HepG2 (cell line): Measurements from ENCODE around the gene HNRNPC. TPM values are rescaled to one million over a fixed set of nuclear protein-coding genes. Genes with fewer than 3 reads are reported as not detected.

Experiments
- BRCA1 ChIP-seq: sonication (generic); formaldehyde crosslinking; IDR thresholded peaks from 2 replicates; pipeline ENCODE4 v1.4.0; 2020; ENCODE audit warnings: missing genetic modification reagents
- HDAC1 ChIP-seq: sonication (generic); formaldehyde crosslinking; IDR thresholded peaks from 2 replicates; pipeline ENCODE4 v1.5.1; 2020; ENCODE audit warnings: mild to moderate bottlenecking, missing genetic modification reagents
- HOXA5 ChIP-seq: sonication (generic); formaldehyde crosslinking; IDR thresholded peaks from 2 replicates; pipeline ENCODE4 v1.4.0; 2020; ENCODE audit warnings: missing genetic modification reagents
- MIER3 ChIP-seq: IDR thresholded peaks from 2 replicates; pipeline ENCODE4 v1.6.1; 2016; ENCODE audit warnings: missing compliant biosample characterization, borderline replicate concordance
- MXD4 ChIP-seq: IDR thresholded peaks from 2 replicates; pipeline ENCODE4 v1.6.1; 2016; ENCODE audit warnings: mild to moderate bottlenecking, missing biosample characterization, missing genetic modification reagents
- MXI1 ChIP-seq: IDR thresholded peaks from 3 replicates; pipeline ENCODE4 v1.6.1; 2012; ENCODE audit warnings: low read depth, low read length, inconsistent platforms, borderline replicate concordance
- NR2F6 ChIP-seq, 2 experiments: IDR thresholded peaks; 2 replicates each; pipeline ENCODE4 v1.6.1; 2016; ENCODE audit warnings: antibody characterized with exemption in 1 of 2, mild to moderate bottlenecking in 1 of 2
- PHF20 ChIP-seq: sonication (generic); formaldehyde crosslinking; IDR thresholded peaks from 2 replicates; pipeline ENCODE4 v1.5.0; 2020; ENCODE audit warnings: mild to moderate bottlenecking, missing genetic modification reagents
- PHF5A ChIP-seq: IDR thresholded peaks from one replicate; pipeline ENCODE4 v1.6.1; 2018; ENCODE audit warnings: low read depth, missing genetic modification reagents; ENCODE audit not compliant: unreplicated experiment
- POLR2A ChIP-seq, 2 experiments: IDR thresholded peaks; 2 replicates each; pipeline ENCODE4 v1.6.1; 2011; ENCODE audit warnings: low read depth in 2 of 2, low read length in 2 of 2, mild to moderate bottlenecking in 1 of 2, moderate library complexity in 1 of 2; ENCODE audit not compliant: insufficient read depth in 1 of 2
- POLR2AphosphoS2 ChIP-seq: IDR thresholded peaks from 2 replicates; pipeline ENCODE4 v1.6.1; 2011; ENCODE audit warnings: low read depth, low read length, improper control_type of control experiment
- RXRA ChIP-seq: sonication (generic); formaldehyde crosslinking; IDR thresholded peaks from 2 replicates; pipeline ENCODE4 v1.5.1; 2020; ENCODE audit warnings: missing genetic modification reagents
- ZFY ChIP-seq: sonication (generic); formaldehyde crosslinking; IDR thresholded peaks from 2 replicates; pipeline ENCODE4 v1.4.0; 2020; ENCODE audit warnings: missing genetic modification reagents
- ZNF235 ChIP-seq: sonication (generic); formaldehyde crosslinking; IDR thresholded peaks from 2 replicates; pipeline ENCODE4 v1.8.1; 2023; ENCODE audit warnings: mild to moderate bottlenecking, missing genetic modification reagents, borderline replicate concordance
- ZNF333 ChIP-seq: sonication (generic); formaldehyde crosslinking; IDR thresholded peaks from 2 replicates; pipeline ENCODE4 v1.4.0; 2020; ENCODE audit warnings: mild to moderate bottlenecking, missing genetic modification reagents, borderline replicate concordance
- ZNF446 ChIP-seq: sonication (generic); formaldehyde crosslinking; IDR thresholded peaks from 2 replicates; pipeline ENCODE4 v1.5.0; 2020; ENCODE audit warnings: mild to moderate bottlenecking, missing genetic modification reagents
- ZNF510 ChIP-seq: sonication (generic); formaldehyde crosslinking; IDR thresholded peaks from 2 replicates; pipeline ENCODE4 v1.4.0; 2020; ENCODE audit warnings: low read depth, mild to moderate bottlenecking, missing genetic modification reagents
- ZNF614 ChIP-seq: IDR thresholded peaks from 2 replicates; pipeline ENCODE4 v1.6.1; 2018; ENCODE audit warnings: missing biosample characterization, missing genetic modification reagents, inconsistent platforms, borderline replicate concordance
- ZNF841 ChIP-seq: sonication (generic); formaldehyde crosslinking; IDR thresholded peaks from 2 replicates; pipeline ENCODE4 v1.8.1; 2023; ENCODE audit warnings: missing genetic modification reagents, borderline replicate concordance
- polyA plus RNA-seq, 8 experiments: library from polyadenylated mRNA; depleted of rRNA in 3 of 8; stranded (reverse) in 7 of 8; unstranded in 1 of 8; fragments of >200 nt; fragmentation: Illumina TruSeq in 4 of 8; extraction: Trizol in 4 of 8; gene quantifications; 2 replicates each; pipeline versions ENCODE4 v1.2.1 to v1.2.3, GENCODE V29; 2011 to 2016; ENCODE audit warnings: low read depth in 4 of 8, missing spikeins in 1 of 8, mixed read lengths in 1 of 8; ENCODE audit not compliant: insufficient read depth in 1 of 8
- total RNA-seq, 5 experiments: library from RNA; depleted of rRNA; stranded (reverse); fragments of >200 nt; fragmentation: Illumina TruSeq; extraction: Trizol; gene quantifications; 2 replicates each; pipeline ENCODE4 v1.2.3, GENCODE V29; 2016; ENCODE audit warnings: low read depth in 1 of 5
- TF ChIP-seq, protein P1 (sequence below), 2 experiments: sonication (generic) in 1 of 2; formaldehyde crosslinking in 1 of 2; IDR thresholded peaks; 2 replicates each; pipeline versions ENCODE4 v1.5.1 to v1.6.1; 2011 to 2020; ENCODE audit warnings: borderline replicate concordance in 1 of 2, low read depth in 1 of 2, low read length in 1 of 2, mild to moderate bottlenecking in 1 of 2, missing genetic modification reagents in 1 of 2, moderate library complexity in 1 of 2
- TF ChIP-seq, protein P2 (sequence below): sonication (generic); formaldehyde crosslinking; IDR thresholded peaks from 2 replicates; pipeline ENCODE4 v1.4.0; 2020; ENCODE audit warnings: mild to moderate bottlenecking, missing genetic modification reagents
- TF ChIP-seq, protein P3 (sequence below): IDR thresholded peaks from 2 replicates; pipeline ENCODE4 v1.6.1; 2016
- TF ChIP-seq, protein P4 (sequence below): sonication (generic); formaldehyde crosslinking; IDR thresholded peaks from 2 replicates; pipeline ENCODE4 v1.4.0; 2020; ENCODE audit warnings: missing genetic modification reagents
- TF ChIP-seq, protein P5 (sequence below): sonication (generic); formaldehyde crosslinking; IDR thresholded peaks from 2 replicates; pipeline ENCODE4 v1.8.0; 2022; ENCODE audit warnings: missing genetic modification reagents, mild to moderate bottlenecking, borderline replicate concordance

HNRNPC gene
- total and polyA plus RNA-seq, 2 of the 13 experiments (the other 11 are each of a cell fraction or from before 2014, with no cell fraction given) = 628 to 1,099 TPM

DNA sequence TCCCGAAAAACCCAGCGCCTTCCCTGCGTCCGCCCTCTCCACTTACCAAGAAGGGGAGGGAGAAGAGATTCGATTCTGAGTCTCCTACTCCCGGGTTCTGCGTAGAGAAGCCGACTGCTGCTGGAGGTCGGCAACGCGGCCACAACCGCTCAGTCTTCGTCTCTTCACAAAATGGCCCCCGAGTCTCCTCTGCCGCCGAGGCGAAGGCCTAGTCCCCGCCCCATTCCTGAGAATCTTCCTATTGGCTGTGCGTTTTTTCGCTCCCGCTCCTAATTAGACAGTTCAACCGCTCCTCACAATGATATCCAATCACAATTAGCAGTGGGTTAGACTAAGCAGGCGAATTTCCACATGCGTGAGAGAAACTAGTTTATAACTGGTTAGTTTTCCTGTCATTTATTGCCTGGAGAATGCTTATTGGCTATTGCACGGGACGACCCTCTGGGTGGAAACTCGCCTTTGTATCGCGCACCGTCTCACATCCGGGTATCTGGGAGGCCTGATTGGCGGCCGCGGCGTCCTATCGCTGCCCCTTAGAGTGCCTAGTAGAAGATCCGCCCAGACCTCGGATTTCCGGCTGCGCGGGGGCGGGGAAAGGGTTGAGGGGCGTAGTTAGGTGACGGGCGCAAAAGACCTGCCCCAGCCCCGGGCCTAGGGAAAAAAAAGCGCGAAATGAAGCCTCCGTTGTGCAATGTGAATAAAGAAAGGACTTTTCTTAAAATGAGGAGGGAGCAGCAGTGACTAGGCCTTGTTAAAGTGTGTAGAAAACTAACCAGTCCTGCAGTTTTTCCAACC lies at the start of gene HNRNPC (continued):
- TF ChIP-seq, protein P1, sequence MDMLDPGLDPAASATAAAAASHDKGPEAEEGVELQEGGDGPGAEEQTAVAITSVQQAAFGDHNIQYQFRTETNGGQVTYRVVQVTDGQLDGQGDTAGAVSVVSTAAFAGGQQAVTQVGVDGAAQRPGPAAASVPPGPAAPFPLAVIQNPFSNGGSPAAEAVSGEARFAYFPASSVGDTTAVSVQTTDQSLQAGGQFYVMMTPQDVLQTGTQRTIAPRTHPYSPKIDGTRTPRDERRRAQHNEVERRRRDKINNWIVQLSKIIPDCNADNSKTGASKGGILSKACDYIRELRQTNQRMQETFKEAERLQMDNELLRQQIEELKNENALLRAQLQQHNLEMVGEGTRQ (IDR thresholded peaks at IDR 0.05; ENCODE audit: low read depth, low read length) = no peak
- TF ChIP-seq, protein P1 (CRISPR knock-in tag; IDR thresholded peaks at IDR 0.05; ENCODE audit: borderline replicate concordance) = no peak; the same call in 1 of the 2 replicates
- no peak for TF ChIP-seq ZNF841 (CRISPR knock-in tag)
- peak; percentile 99 for TF ChIP-seq ZFY (CRISPR knock-in tag)
- peak; percentile 47 for TF ChIP-seq PHF5A (CRISPR knock-in tag)
- no peak for TF ChIP-seq NR2F6 (IDR thresholded peaks at IDR 0.05)
- no peak for TF ChIP-seq NR2F6 (CRISPR knock-in tag; IDR thresholded peaks at IDR 0.05)
- peak; percentile 62 for TF ChIP-seq BRCA1 (CRISPR knock-in tag)
- TF ChIP-seq MXI1 = no peak; the same call in 2 of the 3 replicates
- peak; percentile 80; the same call in 1 of the 2 replicates for TF ChIP-seq ZNF333 (CRISPR knock-in tag)
- TF ChIP-seq MXD4 = 0 out of 2 replicates have a peak, but pooled peaks have one; percentile 57
- no peak for TF ChIP-seq ZNF446 (CRISPR knock-in tag)
- peak; percentile 66 for TF ChIP-seq ZNF614
- TF ChIP-seq, protein P2, sequence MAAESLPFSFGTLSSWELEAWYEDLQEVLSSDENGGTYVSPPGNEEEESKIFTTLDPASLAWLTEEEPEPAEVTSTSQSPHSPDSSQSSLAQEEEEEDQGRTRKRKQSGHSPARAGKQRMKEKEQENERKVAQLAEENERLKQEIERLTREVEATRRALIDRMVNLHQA (CRISPR knock-in tag) = 0 out of 2 replicates have a peak, but pooled peaks have one; percentile 67
- peak; percentile 91 for TF ChIP-seq PHF20 (CRISPR knock-in tag)
- no peak for TF ChIP-seq ZNF235
- TF ChIP-seq HDAC1 (CRISPR knock-in tag) = peak; percentile 32; the same call in 1 of the 2 replicates
- TF ChIP-seq ZNF510 (CRISPR knock-in tag) = peak; percentile 71; the same call in 1 of the 2 replicates
- TF ChIP-seq, protein P3, sequence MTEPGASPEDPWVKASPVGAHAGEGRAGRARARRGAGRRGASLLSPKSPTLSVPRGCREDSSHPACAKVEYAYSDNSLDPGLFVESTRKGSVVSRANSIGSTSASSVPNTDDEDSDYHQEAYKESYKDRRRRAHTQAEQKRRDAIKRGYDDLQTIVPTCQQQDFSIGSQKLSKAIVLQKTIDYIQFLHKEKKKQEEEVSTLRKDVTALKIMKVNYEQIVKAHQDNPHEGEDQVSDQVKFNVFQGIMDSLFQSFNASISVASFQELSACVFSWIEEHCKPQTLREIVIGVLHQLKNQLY (CRISPR knock-in tag) = peak; percentile 35; the same call in 1 of the 2 replicates
- peak; percentile 83; the same call in 1 of the 2 replicates for TF ChIP-seq MIER3
- peak; percentile 86; the same call in 1 of the 2 replicates for TF ChIP-seq HOXA5 (CRISPR knock-in tag)
- peak; percentile 97 for TF ChIP-seq POLR2AphosphoS2
- TF ChIP-seq, protein P4, sequence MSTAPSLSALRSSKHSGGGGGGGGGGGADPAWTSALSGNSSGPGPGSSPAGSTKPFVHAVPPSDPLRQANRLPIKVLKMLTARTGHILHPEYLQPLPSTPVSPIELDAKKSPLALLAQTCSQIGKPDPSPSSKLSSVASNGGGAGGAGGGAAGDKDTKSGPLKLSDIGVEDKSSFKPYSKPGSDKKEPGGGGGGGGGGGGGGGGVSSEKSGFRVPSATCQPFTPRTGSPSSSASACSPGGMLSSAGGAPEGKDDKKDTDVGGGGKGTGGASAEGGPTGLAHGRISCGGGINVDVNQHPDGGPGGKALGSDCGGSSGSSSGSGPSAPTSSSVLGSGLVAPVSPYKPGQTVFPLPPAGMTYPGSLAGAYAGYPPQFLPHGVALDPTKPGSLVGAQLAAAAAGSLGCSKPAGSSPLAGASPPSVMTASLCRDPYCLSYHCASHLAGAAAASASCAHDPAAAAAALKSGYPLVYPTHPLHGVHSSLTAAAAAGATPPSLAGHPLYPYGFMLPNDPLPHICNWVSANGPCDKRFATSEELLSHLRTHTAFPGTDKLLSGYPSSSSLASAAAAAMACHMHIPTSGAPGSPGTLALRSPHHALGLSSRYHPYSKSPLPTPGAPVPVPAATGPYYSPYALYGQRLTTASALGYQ (CRISPR knock-in tag) = peak; percentile 53
- peak; percentile 60 for TF ChIP-seq RXRA (CRISPR knock-in tag)
- TF ChIP-seq POLR2A (IDR thresholded peaks at IDR 0.05; ENCODE audit: insufficient read depth in 1 of 2, low read depth in 2 of 2, low read length in 2 of 2) = peak; percentile 99
- TF ChIP-seq, protein P5, sequence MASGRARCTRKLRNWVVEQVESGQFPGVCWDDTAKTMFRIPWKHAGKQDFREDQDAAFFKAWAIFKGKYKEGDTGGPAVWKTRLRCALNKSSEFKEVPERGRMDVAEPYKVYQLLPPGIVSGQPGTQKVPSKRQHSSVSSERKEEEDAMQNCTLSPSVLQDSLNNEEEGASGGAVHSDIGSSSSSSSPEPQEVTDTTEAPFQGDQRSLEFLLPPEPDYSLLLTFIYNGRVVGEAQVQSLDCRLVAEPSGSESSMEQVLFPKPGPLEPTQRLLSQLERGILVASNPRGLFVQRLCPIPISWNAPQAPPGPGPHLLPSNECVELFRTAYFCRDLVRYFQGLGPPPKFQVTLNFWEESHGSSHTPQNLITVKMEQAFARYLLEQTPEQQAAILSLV (CRISPR knock-in tag) = peak; percentile 93; the same call in 1 of the 2 replicates
